Measurements from ENCODE around the gene SCGB1A1. TPM values are rescaled to one million over a fixed set of nuclear protein-coding genes. Genes with fewer than 3 reads are reported as not detected.
"Not testable (repeated sequence)": the region's sequence is repeated elsewhere in the genome, so short reads cannot be mapped to it uniquely, and the experiment has no call there.

The SCGB1A1 gene
- total RNA-seq, 1 donor from 2014 or later, result 0.72 TPM

- DNase-seq (ENCODE audit: low spot score), result peak; percentile 30
Measured at GRCh38 chr11:62378459-62379063, 40.3 kb upstream of the SCGB1A1 start.

GRCh38 chr11:62379586-62379985, 39.2 kb upstream of the SCGB1A1 start:
- not testable (repeated sequence) for H3K9me3 Mint-ChIP-seq (ENCODE audit: unreplicated experiment)

More at GRCh38 chr11:62378459-62379063, 40.3 kb upstream of the SCGB1A1 start:
- not testable (repeated sequence) for H3K36me3 Mint-ChIP-seq (ENCODE audit: low read depth, unreplicated experiment); H3K4me3 Mint-ChIP-seq (ENCODE audit: unreplicated experiment); H3K27me3 Mint-ChIP-seq (ENCODE audit: unreplicated experiment); H3K27ac Mint-ChIP-seq (ENCODE audit: unreplicated experiment); H3K9me3 Mint-ChIP-seq (ENCODE audit: unreplicated experiment)
- TF ChIP-seq CTCF (IDR thresholded peaks at IDR 0.05; ENCODE audit: unreplicated experiment), result peak; percentile 54
- H3K4me1 Mint-ChIP-seq (ENCODE audit: unreplicated experiment), result peaks cover 10% of the 10 kb centered on the region

GRCh38 chr11:62380821-62381245, 38.0 kb upstream of the SCGB1A1 start:
- H3K36me3 Mint-ChIP-seq (ENCODE audit: low read depth, unreplicated experiment); H3K9me3 Mint-ChIP-seq (ENCODE audit: unreplicated experiment); H3K4me3 Mint-ChIP-seq (ENCODE audit: unreplicated experiment); H3K27me3 Mint-ChIP-seq (ENCODE audit: unreplicated experiment): not testable (repeated sequence)
- peak; percentile 55 for DNase-seq (ENCODE audit: low spot score)
- Mint-ChIP-seq H3K4me1 (ENCODE audit: unreplicated experiment) (peaks cover 10% of the 10 kb centered on the region), H3K27ac (ENCODE audit: unreplicated experiment) (peak overlapping the region; percentile 8)
- TF ChIP-seq CTCF (IDR thresholded peaks at IDR 0.05; ENCODE audit: unreplicated experiment), result peak; percentile 97

More at GRCh38 chr11:62379586-62379985, 39.2 kb upstream of the SCGB1A1 start:
- H3K27me3 Mint-ChIP-seq (ENCODE audit: unreplicated experiment); H3K36me3 Mint-ChIP-seq (ENCODE audit: low read depth, unreplicated experiment); H3K27ac Mint-ChIP-seq (ENCODE audit: unreplicated experiment); DNase-seq (ENCODE audit: low spot score); H3K4me3 Mint-ChIP-seq (ENCODE audit: unreplicated experiment): not testable (repeated sequence)
- peaks cover 10% of the 10 kb centered on the region for H3K4me1 Mint-ChIP-seq (ENCODE audit: unreplicated experiment)

GRCh38 chr11:62383822-62384221, 35.0 kb upstream of the SCGB1A1 start:
- peaks cover 10% of the 10 kb centered on the region for H3K4me1 Mint-ChIP-seq (ENCODE audit: unreplicated experiment)
- TF ChIP-seq CTCF (IDR thresholded peaks at IDR 0.05; ENCODE audit: unreplicated experiment), result no peak
- H3K9me3 Mint-ChIP-seq (ENCODE audit: unreplicated experiment), result no peaks in the 10 kb centered on the region
- no peak for DNase-seq (ENCODE audit: low spot score)
- no peak overlapping the region for H3K27ac Mint-ChIP-seq (ENCODE audit: unreplicated experiment)
- H3K36me3 Mint-ChIP-seq (ENCODE audit: low read depth, unreplicated experiment), result no peaks in the 10 kb centered on the region
- H3K27me3 Mint-ChIP-seq (ENCODE audit: unreplicated experiment), result peaks cover 2% of the 10 kb centered on the region
- no peak overlapping the region for H3K4me3 Mint-ChIP-seq (ENCODE audit: unreplicated experiment)

- not testable (repeated sequence) for DNase-seq (ENCODE audit: low spot score); H3K36me3 Mint-ChIP-seq (ENCODE audit: low read depth, unreplicated experiment); H3K27ac Mint-ChIP-seq (ENCODE audit: unreplicated experiment); H3K27me3 Mint-ChIP-seq (ENCODE audit: unreplicated experiment); H3K4me3 Mint-ChIP-seq (ENCODE audit: unreplicated experiment); H3K9me3 Mint-ChIP-seq (ENCODE audit: unreplicated experiment); H3K4me1 Mint-ChIP-seq (ENCODE audit: unreplicated experiment)
Measured at GRCh38 chr11:62386083-62386482, 32.8 kb upstream of the SCGB1A1 start.

GRCh38 chr11:62387381-62387780, 31.5 kb upstream of the SCGB1A1 start:
- Mint-ChIP-seq H3K9me3 (ENCODE audit: unreplicated experiment) (no peaks in the 10 kb centered on the region), H3K36me3 (ENCODE audit: low read depth, unreplicated experiment) (peaks cover 4% of the 10 kb centered on the region), H3K4me1 (ENCODE audit: unreplicated experiment) (no peaks in the 10 kb centered on the region), H3K27me3 (ENCODE audit: unreplicated experiment) (peaks cover 2% of the 10 kb centered on the region), H3K27ac (ENCODE audit: unreplicated experiment) (no peak overlapping the region), H3K4me3 (ENCODE audit: unreplicated experiment) (no peak overlapping the region)
- no peak for TF ChIP-seq CTCF (IDR thresholded peaks at IDR 0.05; ENCODE audit: unreplicated experiment)
- DNase-seq (ENCODE audit: low spot score), result no peak

Measured in endothelial cell (in vitro differentiated cells).